Osteocyte (in vitro differentiated cells): ENCODE measurements around the gene ANKRD2. TPM values are rescaled to one million over a fixed set of nuclear protein-coding genes. Genes with fewer than 3 reads are reported as not detected.

Experiments
- DNase-seq: peaks from one replicate; pipeline ENCODE4 v3.0.0; 2021; ENCODE audit warnings: mixed read lengths; ENCODE audit not compliant: unreplicated experiment; ENCODE audit errors: extremely low spot score
- H3K27ac Mint-ChIP-seq: one replicate; pipeline ENCODE4 v1.8.0; 2021; ENCODE audit warnings: mild to moderate bottlenecking, mixed read lengths; ENCODE audit not compliant: unreplicated experiment
- H3K27me3 Mint-ChIP-seq: one replicate; pipeline ENCODE4 v1.8.0; 2021; ENCODE audit warnings: mixed read lengths; ENCODE audit not compliant: unreplicated experiment
- H3K36me3 Mint-ChIP-seq: one replicate; pipeline ENCODE4 v1.8.0; 2021; ENCODE audit warnings: mixed read lengths; ENCODE audit not compliant: unreplicated experiment
- H3K4me1 Mint-ChIP-seq: one replicate; pipeline ENCODE4 v1.8.0; 2021; ENCODE audit warnings: mixed read lengths; ENCODE audit not compliant: unreplicated experiment
- H3K4me3 Mint-ChIP-seq: one replicate; pipeline ENCODE4 v1.8.0; 2021; ENCODE audit warnings: mild to moderate bottlenecking, moderate library complexity, mixed read lengths; ENCODE audit not compliant: unreplicated experiment
- H3K9me3 Mint-ChIP-seq: one replicate; pipeline ENCODE4 v1.8.0; 2021; ENCODE audit warnings: mixed read lengths; ENCODE audit not compliant: unreplicated experiment
- total RNA-seq: library from RNA; stranded (reverse); gene quantifications from 2 replicates; pipeline ENCODE4 v1.2.1, GENCODE V29; 2021
- TF ChIP-seq, protein P1 (sequence below): fragments of 200-600 bp; sonication (generic); IDR thresholded peaks from 2 replicates; pipeline ENCODE4 v1.5.0; 2021; ENCODE audit warnings: antibody characterized with exemption, mild to moderate bottlenecking, moderate library complexity

ANKRD2 gene
- total RNA-seq, 1 donor from 2014 or later: not detected

DNA sequence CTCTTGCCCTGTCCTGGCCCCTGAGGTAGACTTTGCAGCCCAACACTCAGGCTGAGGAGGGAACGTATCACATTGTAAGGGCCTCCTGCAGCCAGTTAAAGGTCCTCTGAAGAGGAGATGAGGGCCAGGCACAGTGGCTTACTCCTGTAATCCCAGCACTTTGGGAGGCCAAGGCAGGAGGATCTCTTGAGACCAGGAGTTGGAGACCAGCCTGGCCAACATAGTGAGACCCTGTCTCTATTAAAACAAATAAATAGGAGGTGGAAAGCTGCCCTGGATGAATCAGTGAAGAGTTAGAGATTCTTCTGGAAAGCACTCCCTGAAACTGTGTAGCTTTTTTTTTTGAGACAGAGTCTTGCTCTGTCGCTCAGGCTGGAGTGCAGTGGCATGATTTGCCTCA is 14.6 kb downstream of the ANKRD2 start:
- Mint-ChIP-seq H3K27ac (no peak overlapping the region), H3K36me3 (no peaks in the 10 kb centered on the region), H3K4me3 (no peak overlapping the region), H3K4me1 (peaks cover 14% of the 10 kb centered on the region), H3K9me3 (no peaks in the 10 kb centered on the region), H3K27me3 (no peaks in the 10 kb centered on the region)
- TF ChIP-seq, protein P1, sequence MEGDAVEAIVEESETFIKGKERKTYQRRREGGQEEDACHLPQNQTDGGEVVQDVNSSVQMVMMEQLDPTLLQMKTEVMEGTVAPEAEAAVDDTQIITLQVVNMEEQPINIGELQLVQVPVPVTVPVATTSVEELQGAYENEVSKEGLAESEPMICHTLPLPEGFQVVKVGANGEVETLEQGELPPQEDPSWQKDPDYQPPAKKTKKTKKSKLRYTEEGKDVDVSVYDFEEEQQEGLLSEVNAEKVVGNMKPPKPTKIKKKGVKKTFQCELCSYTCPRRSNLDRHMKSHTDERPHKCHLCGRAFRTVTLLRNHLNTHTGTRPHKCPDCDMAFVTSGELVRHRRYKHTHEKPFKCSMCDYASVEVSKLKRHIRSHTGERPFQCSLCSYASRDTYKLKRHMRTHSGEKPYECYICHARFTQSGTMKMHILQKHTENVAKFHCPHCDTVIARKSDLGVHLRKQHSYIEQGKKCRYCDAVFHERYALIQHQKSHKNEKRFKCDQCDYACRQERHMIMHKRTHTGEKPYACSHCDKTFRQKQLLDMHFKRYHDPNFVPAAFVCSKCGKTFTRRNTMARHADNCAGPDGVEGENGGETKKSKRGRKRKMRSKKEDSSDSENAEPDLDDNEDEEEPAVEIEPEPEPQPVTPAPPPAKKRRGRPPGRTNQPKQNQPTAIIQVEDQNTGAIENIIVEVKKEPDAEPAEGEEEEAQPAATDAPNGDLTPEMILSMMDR: no peak
- DNase-seq: no peak

DNA sequence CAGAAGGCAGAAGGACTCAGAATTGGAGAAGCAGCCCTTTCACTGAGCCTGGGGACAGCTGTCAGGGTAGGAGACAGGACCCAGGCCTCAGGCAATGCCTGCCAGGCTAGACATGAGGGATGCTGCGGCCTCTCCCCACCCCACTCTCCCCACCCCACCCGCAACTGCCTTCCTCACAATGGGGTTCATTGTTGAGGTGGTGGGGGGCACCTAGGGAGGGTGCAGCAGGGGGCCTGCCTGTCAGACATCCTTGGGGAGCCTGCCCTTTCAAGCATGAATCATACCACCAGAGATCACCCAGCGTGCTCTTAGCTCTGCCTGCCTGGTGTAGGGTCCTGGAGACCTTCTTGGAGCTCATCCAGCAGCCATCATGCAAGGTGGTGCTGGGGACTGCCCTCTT is 16.9 kb downstream of the ANKRD2 start, which contains the start of gene C10orf62:
C10orf62 (plus strand) TSS at position 243 of the 400 bp plus-strand sequence. CDS start 177 bp downstream, outside the sequence.
- Mint-ChIP-seq H3K27ac (no peak within 1 kb of the TSS), H3K27me3 (no peaks in the 10 kb centered on the region), H3K4me1 (peaks cover 13% of the 10 kb centered on the region)

GRCh38 chr10:97590082-97590747 is 17.6 kb downstream of the ANKRD2 start:
- no peaks in the 10 kb centered on the region for H3K36me3 Mint-ChIP-seq
- no peaks in the 10 kb centered on the region for H3K27me3 Mint-ChIP-seq

More for the DNA sequence above, 16.9 kb downstream of the ANKRD2 start, which contains the start of gene C10orf62:
- no peak for DNase-seq
- Mint-ChIP-seq H3K4me3 (no peak within 1 kb of the TSS), H3K36me3 (no peaks in the 10 kb centered on the region), H3K9me3 (no peaks in the 10 kb centered on the region)
- TF ChIP-seq, protein P1: no peak

DNA sequence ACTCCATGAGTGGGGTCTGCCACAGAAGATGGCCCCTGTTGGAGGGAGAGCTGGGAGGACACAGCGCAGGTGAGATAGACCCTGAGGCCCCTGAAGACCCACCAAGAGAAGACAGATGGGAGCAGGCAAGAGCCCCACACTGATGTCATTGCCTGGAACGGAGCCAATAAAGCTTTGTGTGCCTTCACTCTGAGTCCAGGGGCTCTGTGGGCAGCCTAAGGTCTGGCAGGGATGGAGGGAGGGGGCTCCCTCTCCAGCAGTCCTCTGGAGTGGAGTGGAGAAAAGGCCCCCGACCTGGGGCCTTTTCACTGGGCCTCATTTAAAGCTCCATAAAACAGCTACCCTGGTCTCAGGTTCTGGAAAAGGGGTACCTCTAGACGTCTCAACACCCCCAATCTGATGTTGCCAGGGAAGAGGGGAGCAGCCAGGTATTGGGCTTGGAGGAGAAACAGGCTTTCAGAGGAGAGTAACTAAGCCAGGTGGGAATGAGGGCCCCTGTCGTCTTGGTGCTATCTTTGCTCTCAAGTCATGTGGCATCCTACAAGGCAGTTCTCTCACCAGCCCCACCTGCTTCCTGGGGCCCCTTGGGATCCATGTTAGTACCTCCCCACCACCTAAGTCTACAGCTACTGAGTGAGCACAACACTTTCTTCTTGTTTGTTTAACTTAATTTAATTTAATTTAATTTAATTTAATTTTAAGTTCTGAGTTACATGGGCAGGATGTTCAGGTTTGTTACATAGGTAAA is 18.3 kb downstream of the ANKRD2 start:
- H3K4me1 Mint-ChIP-seq: peaks cover 16% of the 10 kb centered on the region
- H3K36me3 Mint-ChIP-seq: no peaks in the 10 kb centered on the region
- no peak overlapping the region for H3K4me3 Mint-ChIP-seq
- DNase-seq: no peak
- no peak overlapping the region for H3K27ac Mint-ChIP-seq
- TF ChIP-seq, protein P1: no peak
- no peaks in the 10 kb centered on the region for H3K9me3 Mint-ChIP-seq
- H3K27me3 Mint-ChIP-seq: no peaks in the 10 kb centered on the region

More at GRCh38 chr10:97590082-97590747, 17.6 kb downstream of the ANKRD2 start:
- TF ChIP-seq, protein P1: no peak
- Mint-ChIP-seq H3K4me1 (peaks cover 14% of the 10 kb centered on the region), H3K27ac (no peak overlapping the region), H3K4me3 (no peak overlapping the region), H3K9me3 (no peaks in the 10 kb centered on the region)
- no peak for DNase-seq

DNA sequence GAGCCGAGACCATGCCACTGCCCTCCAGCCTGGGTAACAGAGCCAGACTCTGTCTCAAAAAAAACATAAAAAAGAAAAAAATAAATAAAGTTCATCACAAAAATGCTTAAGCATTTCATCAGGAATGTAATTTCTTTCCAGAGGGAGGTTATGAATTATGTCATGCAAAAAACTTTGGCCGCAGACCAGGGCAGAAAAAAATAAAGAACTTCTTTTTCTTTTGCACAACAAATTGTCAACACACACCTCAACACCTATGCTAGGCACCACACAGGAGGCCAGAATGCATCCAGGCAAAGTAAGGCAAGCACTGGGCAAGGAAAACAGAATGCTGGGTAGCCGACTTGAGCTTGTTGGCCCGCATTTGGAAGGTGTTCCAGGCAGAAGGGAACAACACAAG is 20.8 kb downstream of the ANKRD2 start:
- Mint-ChIP-seq H3K27me3 (no peaks in the 10 kb centered on the region), H3K4me3 (no peak overlapping the region), H3K4me1 (peaks cover 36% of the 10 kb centered on the region), H3K27ac (peak overlapping the region; percentile 21), H3K36me3 (no peaks in the 10 kb centered on the region), H3K9me3 (no peaks in the 10 kb centered on the region)
- DNase-seq: no peak
- TF ChIP-seq, protein P1: no peak
